ENCODE results near the gene MYBBP1A. TPM values are rescaled to one million over a fixed set of nuclear protein-coding genes. Genes with fewer than 3 reads are reported as not detected.

Gene MYBBP1A
- total RNA-seq, 1 experiment from 2014 or later = 46.6 TPM

DNA sequence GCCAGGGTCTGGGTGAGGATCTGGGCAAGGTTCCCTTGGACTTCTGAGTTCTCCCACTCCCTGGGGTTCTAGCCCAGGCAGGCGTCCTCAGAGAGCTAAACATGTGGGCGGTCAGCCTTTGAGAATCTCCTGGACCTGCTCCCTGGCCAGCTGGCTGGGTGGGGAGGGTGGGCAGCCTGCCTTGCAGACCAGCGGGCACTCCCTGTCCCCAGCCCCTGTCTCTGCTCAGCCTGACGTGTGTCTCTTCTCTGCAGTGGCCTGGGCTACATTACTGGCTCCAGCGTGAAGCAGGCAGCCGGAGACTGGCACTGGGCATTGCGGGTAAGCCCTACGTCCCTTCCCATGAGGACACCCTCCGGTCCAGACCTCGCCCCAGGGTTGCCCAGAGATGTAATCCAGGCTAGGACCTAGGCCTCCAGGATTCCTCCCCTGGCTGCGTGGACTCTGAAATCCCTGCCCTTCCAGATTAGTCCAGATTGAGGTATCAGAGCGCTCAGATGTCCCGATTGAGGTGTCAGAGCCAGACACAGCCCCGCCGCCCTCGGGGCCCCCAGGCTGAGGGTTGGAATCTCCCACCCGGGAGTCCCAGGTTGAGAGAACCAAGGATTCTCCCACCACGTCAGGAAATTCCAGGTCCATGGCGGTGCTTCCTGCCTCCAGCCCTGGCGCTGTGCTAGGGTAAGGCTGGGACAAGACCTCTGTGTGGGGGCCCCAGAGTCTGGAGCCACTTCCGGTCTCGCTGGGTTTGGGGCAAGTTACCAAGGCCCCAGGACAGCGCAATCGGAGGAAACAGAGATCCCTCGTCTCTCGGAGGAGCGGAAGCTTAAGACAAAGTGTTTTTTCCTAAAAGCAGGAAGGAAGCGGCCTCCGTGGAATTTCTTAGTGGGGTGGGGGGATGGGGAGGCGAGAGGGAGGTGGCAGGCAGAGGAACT, 24.1 kb downstream of the MYBBP1A start:
- DNase-seq (ENCODE audit: low read depth in 1 of 2, low spot score in 2 of 2) = no peak
- H3K4me1 ChIP-seq (replicated peaks) = no peaks in the 10 kb centered on the region
- H3K9me3 ChIP-seq (replicated peaks) = no peaks in the 10 kb centered on the region
- no peaks in the 10 kb centered on the region for H3K36me3 ChIP-seq
- no peak overlapping the region for H3K27ac ChIP-seq
- H3K27me3 ChIP-seq (replicated peaks) = 0 out of 2 replicates have a peak, but pooled peaks cover 6% of the 10 kb centered on the region
- no peak overlapping the region for H3K4me3 ChIP-seq

DNA sequence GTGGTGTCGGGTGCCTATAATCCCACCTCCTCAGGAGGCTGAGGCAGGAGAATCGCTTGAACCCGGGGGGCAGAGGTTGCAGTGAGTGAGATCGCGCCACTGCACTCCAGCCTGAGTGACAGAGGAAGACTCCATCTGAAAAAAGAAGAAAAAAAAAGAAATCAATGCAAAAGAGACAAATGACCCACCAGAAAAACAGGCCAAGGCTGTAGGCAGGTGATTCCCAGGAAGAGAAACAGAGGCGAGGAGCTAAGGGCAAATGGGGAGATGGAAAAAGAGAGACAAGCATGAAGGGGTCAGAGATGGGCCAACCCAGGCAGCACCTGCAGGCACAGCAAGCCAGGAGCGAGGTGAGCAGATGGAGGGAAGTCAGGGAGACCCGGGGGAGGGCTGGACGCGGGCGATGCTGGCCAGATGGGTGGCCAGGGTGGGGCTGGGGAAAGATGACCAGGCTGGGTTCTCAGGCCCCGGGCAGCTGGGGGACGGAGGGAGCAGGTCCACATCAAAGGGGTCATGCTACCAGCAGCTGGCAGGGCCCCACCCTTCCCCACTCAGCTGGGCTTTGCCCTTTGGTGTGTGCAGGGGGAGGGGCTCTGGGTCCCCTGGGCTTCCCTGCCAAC, 25.5 kb downstream of the MYBBP1A start:
- DNase-seq (ENCODE audit: low read depth in 1 of 2, low spot score in 2 of 2) = no peak
- Histone ChIP-seq H3K4me3 (no peak overlapping the region), H3K27me3 (replicated peaks) (0 out of 2 replicates have a peak, but pooled peaks cover 6% of the 10 kb centered on the region), H3K27ac (no peak overlapping the region), H3K4me1 (replicated peaks) (no peaks in the 10 kb centered on the region), H3K36me3 (no peaks in the 10 kb centered on the region), H3K9me3 (replicated peaks) (no peaks in the 10 kb centered on the region)

DNA sequence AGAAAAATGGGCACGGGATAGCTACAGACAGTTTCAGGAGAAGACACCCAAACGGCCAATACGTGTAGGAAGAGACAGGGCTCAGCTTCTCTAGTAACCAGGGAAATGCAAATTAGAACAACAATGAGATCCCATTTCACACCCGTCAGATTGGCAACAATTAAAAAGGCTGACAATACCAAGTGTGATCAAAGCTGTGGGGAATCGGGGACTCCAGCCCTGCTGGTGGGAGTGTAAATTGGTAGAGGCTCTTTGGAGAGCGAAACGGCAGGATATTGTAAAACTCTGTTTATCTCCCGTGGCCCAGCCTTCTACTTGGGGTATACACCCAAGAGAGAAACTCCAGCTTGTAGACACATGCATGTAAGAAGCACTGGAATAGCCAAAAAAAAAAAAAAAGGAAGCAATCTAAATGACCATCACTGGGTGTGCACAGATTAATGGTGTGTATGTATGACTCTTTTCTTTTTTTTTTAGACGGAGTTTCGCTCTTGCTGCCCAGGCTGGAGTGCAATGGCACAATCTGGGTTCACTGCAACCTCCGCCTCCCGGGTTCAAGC, 27.5 kb downstream of the MYBBP1A start:
- Histone ChIP-seq H3K36me3 (no peaks in the 10 kb centered on the region), H3K27ac (no peak overlapping the region), H3K4me3 (no peak overlapping the region), H3K27me3 (replicated peaks) (0 out of 2 replicates have a peak, but pooled peaks cover 6% of the 10 kb centered on the region), H3K4me1 (replicated peaks) (no peaks in the 10 kb centered on the region), H3K9me3 (replicated peaks) (no peaks in the 10 kb centered on the region)
- no peak for DNase-seq (ENCODE audit: low read depth in 1 of 2, low spot score in 2 of 2)

DNA sequence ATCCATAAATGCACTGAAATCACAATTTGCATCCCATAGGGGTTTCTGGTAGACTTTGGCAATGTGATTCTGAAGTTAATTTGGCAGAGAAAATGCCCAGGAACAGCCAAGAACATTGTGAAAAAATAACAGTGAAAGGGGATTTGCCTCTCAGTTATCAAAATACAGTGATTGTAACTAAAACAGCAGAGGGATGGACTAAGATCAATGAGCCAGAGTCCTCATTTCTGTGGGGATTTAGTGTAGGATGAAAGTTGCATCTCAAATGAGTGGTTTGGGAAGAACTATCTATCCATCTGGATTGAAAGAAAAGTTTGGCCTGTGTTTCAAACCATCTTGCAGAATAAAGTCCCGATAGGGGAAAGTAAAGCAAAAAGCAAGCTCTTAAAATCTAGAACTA, 28.1 kb downstream of the MYBBP1A start:
- DNase-seq (ENCODE audit: low read depth in 1 of 2, low spot score in 2 of 2) = no peak

DNA sequence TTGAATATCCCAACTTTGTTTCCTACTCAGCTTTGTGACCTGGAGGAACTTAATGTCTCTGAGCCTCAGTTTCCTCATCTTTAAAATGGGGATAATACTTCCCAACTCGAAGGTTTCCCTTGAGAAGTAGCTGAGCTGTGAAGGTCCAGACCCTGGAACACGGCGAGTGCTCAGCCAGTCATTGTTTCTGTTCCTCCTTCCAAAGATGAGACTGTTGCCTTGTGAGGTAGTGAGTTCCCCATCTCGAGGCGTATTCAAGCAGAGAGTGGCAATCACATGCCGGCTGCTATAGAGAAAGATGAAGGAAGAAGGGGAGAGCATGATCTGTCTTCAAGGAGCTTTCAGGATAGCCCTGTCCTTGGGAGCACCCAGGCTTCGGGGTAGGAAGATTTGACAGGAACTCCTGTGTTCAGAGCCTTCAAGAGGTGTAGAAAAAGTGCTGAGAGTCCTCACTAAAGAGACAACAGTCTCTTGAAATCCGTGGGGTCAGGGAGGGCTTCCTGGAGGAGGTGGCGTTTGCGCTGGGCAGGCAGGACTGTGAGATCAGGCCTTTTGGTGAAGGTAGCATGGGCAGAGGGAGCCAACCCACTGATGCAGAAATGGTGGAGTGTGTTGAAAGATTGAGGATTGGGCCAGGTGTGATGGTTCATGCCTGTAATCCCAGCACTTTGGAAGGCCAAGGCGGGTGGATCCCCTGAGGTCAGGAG, 29.3 kb downstream of the MYBBP1A start:
- no peaks in the 10 kb centered on the region for H3K4me1 ChIP-seq (replicated peaks)
- no peaks in the 10 kb centered on the region for H3K9me3 ChIP-seq (replicated peaks)
- H3K36me3 ChIP-seq = no peaks in the 10 kb centered on the region

More for the DNA sequence above, 28.1 kb downstream of the MYBBP1A start:
- Histone ChIP-seq H3K27ac (no peak overlapping the region), H3K9me3 (replicated peaks) (no peaks in the 10 kb centered on the region), H3K4me1 (replicated peaks) (no peaks in the 10 kb centered on the region), H3K36me3 (no peaks in the 10 kb centered on the region), H3K27me3 (replicated peaks) (0 out of 2 replicates have a peak, but pooled peaks cover 6% of the 10 kb centered on the region), H3K4me3 (no peak overlapping the region)

DNA sequence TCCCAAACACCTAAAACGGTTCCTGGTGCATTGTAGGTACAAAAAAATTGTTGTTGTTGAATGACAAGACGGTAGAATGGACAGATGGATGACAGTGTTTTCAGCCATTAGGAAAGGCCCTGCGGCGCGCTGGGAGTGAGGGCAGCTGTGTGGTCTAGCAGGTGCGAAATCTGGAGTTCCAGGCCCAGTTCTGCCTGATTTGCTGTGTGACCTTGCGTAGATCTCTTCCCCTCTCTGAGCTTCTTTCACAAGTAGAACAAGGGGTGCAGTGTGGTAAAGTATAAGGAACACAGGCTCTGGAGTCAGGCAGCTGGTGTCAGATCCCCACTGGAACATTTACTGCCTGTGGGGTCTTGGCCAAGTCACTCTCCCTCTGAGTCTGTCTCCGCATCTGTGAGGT, 31.2 kb downstream of the MYBBP1A start:
- Histone ChIP-seq H3K27ac (no peak overlapping the region), H3K9me3 (replicated peaks) (no peaks in the 10 kb centered on the region), H3K4me1 (replicated peaks) (no peaks in the 10 kb centered on the region), H3K4me3 (no peak overlapping the region), H3K27me3 (replicated peaks) (0 out of 2 replicates have a peak, but pooled peaks cover 6% of the 10 kb centered on the region), H3K36me3 (no peaks in the 10 kb centered on the region)
- no peak for DNase-seq (ENCODE audit: low read depth in 1 of 2, low spot score in 2 of 2)

More for the DNA sequence above, 29.3 kb downstream of the MYBBP1A start:
- Histone ChIP-seq H3K27ac (no peak overlapping the region), H3K27me3 (replicated peaks) (0 out of 2 replicates have a peak, but pooled peaks cover 6% of the 10 kb centered on the region), H3K4me3 (no peak overlapping the region)
- no peak for DNase-seq (ENCODE audit: low read depth in 1 of 2, low spot score in 2 of 2)

DNA sequence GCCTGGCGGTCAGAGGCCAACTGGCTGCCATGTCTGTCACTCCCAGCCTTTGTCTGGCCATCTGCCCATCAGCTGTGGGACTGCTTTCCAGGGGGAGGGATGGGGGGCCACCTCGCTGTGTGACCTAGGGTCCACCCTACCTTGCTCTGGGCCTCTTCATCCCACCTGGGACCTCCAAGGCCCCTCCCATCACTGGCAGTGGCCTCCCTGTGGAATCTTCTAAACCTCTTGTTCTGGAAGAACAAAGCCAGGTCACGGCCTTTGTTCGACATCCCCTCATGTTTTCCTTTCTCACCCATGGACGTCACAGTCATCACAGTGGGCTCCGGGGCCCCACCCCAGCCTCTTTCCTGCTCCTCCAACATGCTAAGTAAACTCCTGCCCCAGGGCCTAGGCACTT, 32.5 kb downstream of the MYBBP1A start:
- H3K9me3 ChIP-seq (replicated peaks) = no peaks in the 10 kb centered on the region
- H3K4me3 ChIP-seq = no peak overlapping the region
- no peak overlapping the region for H3K27ac ChIP-seq
- no peaks in the 10 kb centered on the region for H3K36me3 ChIP-seq
- DNase-seq (ENCODE audit: low read depth in 1 of 2, low spot score in 2 of 2) = no peak
- 0 out of 2 replicates have a peak, but pooled peaks cover 6% of the 10 kb centered on the region for H3K27me3 ChIP-seq (replicated peaks)
- no peaks in the 10 kb centered on the region for H3K4me1 ChIP-seq (replicated peaks)

DNA sequence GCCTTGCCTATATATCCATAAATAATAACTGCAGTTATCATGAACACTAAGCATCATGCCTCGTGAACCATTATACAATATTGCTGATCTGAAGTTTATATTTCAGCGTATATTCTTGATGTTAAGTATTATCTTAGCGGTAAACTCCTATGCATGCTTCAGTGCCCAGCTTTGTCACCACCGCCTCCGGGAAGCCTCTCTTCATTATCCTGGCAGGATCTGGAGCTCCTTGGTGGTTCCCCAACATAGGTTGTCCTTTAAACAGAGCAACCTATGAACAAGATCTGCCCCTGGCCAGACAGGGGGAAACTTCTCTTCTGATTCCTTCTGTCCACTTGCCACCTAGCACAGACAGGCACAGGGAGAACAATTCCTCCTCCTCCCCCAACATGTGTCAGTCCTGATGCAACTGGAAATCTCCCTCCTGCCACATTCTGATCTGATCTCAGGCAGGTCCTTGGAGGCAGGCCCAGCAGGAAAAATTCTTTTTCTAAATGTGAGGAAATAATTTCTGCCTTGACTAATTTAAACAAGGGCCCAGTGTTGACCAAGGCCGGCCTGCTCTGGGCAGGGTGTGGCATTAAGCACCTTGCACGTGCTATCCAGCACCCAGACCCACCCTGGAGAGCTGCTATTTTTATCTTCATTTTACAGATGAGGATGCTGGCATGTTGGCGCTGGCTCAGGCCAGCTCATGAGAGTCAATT, 34.1 kb downstream of the MYBBP1A start:
- Histone ChIP-seq H3K27ac (no peak overlapping the region), H3K9me3 (replicated peaks) (no peaks in the 10 kb centered on the region), H3K27me3 (replicated peaks) (no peaks in the 10 kb centered on the region), H3K4me1 (replicated peaks) (no peaks in the 10 kb centered on the region), H3K4me3 (no peak overlapping the region), H3K36me3 (no peaks in the 10 kb centered on the region)
- DNase-seq (ENCODE audit: low read depth in 1 of 2, low spot score in 2 of 2) = no peak

DNA sequence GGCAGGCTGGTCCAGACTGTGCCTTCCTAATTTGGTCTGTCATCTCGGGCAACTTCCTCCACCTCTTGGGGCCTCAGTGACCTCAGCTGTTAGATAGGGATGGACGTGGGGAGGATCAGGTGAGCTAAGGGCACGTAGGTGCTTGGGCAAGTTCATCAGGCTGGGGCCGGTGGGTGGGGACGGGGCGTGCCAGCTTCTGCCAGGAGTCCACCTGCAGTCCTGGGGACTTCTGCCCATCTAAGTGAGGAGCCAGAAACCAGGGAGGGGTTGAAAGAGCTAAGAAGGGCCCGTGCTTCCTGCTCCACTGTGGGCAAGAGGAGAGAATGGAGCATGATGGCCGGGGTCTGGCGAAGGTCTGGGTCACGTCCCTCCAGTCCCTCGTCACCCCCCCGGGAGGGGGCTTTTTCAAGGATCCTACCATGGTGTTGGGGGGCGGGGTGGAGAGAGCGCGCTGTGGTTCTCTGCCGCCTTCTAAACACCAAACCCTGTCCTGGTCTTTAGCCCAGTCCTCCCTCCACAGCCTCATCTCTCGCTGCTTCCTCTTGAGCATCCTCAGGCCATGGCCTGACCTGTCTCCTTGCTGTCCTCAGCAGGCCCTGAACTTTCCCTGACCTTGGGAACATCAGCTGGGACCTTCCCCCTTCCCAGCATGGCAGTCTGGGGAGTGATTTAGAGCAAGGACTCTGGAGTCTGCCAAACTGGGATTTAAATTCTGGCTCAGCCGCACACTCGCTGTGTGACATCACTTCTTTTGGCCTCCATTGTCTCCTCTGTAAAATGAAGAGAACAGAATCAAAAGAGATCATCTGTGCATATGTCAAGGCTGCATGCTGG, 34.9 kb downstream of the MYBBP1A start:
- H3K27me3 ChIP-seq (replicated peaks) = no peaks in the 10 kb centered on the region
- no peaks in the 10 kb centered on the region for H3K36me3 ChIP-seq
- H3K4me3 ChIP-seq = no peak overlapping the region
- no peaks in the 10 kb centered on the region for H3K9me3 ChIP-seq (replicated peaks)
- no peaks in the 10 kb centered on the region for H3K4me1 ChIP-seq (replicated peaks)
- DNase-seq (ENCODE audit: low read depth in 1 of 2, low spot score in 2 of 2) = no peak
- no peak overlapping the region for H3K27ac ChIP-seq

DNA sequence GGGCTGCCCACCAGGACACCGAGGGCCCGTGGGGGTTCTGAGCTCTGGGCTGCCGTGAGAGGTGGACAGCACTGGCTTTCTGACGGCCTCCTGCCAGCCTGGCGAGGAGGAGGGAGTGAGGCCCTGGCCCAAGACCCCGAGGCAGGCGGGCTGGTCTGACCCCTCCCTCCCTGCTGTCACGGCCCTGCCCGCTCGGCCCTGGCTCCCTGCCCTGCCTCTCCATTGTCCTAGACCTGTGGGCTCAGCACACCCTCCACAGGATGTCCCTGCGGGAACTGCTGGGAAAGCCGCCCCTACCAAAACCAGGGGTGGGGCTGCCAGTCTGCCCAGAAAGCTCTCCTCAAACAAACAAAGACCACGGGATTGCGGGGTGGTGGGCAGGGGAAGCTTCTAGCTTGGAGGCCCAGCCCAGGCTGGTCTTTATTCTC, 35.8 kb downstream of the MYBBP1A start:
- Histone ChIP-seq H3K4me1 (replicated peaks) (no peaks in the 10 kb centered on the region), H3K4me3 (no peak overlapping the region), H3K27ac (no peak overlapping the region), H3K27me3 (replicated peaks) (no peaks in the 10 kb centered on the region), H3K9me3 (replicated peaks) (no peaks in the 10 kb centered on the region), H3K36me3 (no peaks in the 10 kb centered on the region)
- no peak for DNase-seq (ENCODE audit: low read depth in 1 of 2, low spot score in 2 of 2)

DNA sequence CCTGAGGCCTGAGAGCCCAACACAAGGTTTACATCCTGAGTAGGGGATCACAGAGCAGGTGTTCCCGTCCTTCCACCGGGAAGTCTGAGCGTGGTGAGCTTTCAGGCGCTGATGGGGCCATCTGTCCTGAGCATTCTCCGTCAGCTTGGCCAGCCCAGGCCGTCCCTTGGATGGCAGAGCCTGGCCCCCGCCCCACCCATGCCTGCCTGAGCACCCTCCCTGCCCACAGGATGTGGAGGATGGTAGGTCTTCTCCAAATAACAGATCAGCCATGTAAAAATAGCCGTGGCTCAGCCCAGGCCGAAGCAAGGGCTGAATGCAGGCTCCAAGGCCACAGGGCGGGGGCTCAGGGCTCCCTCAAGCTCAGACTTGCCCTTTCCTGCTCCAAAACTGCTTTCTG, 36.3 kb downstream of the MYBBP1A start:
- H3K27me3 ChIP-seq (replicated peaks) = no peaks in the 10 kb centered on the region
- H3K9me3 ChIP-seq (replicated peaks) = no peaks in the 10 kb centered on the region
- H3K4me1 ChIP-seq (replicated peaks) = no peaks in the 10 kb centered on the region
- no peak overlapping the region for H3K27ac ChIP-seq
- no peak overlapping the region for H3K4me3 ChIP-seq
- no peaks in the 10 kb centered on the region for H3K36me3 ChIP-seq
- DNase-seq (ENCODE audit: low read depth in 1 of 2, low spot score in 2 of 2) = no peak

DNA sequence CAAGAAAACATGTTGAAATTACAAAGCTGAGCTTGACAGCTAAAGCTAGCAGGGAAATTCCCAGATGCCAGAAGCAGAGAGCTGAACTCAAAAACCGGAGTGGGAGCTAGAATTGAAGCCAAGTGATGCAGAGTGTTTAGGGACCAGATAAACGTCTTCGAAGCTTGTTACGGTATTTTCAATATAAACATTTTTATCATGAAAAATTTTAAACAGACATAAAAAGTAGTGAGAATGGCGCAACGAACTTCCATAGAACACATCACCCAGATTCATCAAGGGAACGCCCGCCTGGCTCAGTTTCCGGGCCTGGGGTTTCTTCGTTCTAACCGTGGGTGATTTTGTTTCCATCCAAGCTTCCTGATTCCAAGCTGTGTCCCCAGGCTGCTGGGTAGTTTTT, 38.4 kb downstream of the MYBBP1A start:
- Histone ChIP-seq H3K4me3 (no peak overlapping the region), H3K9me3 (replicated peaks) (no peaks in the 10 kb centered on the region), H3K4me1 (replicated peaks) (no peaks in the 10 kb centered on the region), H3K27ac (no peak overlapping the region), H3K27me3 (replicated peaks) (peaks cover 5% of the 10 kb centered on the region; the same call in 1 of the 2 replicates), H3K36me3 (no peaks in the 10 kb centered on the region)
- DNase-seq (ENCODE audit: low read depth in 1 of 2, low spot score in 2 of 2) = no peak
